Upper lobe of right lung (tissue), 1 donor: ENCODE results near the gene FAM76A. TPM values are rescaled to one million over a fixed set of nuclear protein-coding genes. Genes with fewer than 3 reads are reported as not detected.

ENCODE experiments used
- ATAC-seq: fragments of 200-7000 bp; cut with Tn5 transposase; one replicate; pipeline ENCODE4 v1.9.1; 2020; ENCODE audit warnings: mild to moderate bottlenecking, moderate library complexity
- DNase-seq: peaks from one replicate; pipeline ENCODE4 v3.0.0-alpha.2; 2020
- H3K27ac ChIP-seq: fragments of 200-600 bp; one replicate; pipeline ENCODE4 v1.8.0; 2022
- H3K27me3 ChIP-seq: fragments of 200-600 bp; one replicate; pipeline ENCODE4 v1.8.0; 2022; ENCODE audit warnings: mild to moderate bottlenecking
- H3K36me3 ChIP-seq: fragments of 200-600 bp; one replicate; pipeline ENCODE4 v1.8.0; 2022
- H3K4me1 ChIP-seq: fragments of 200-600 bp; one replicate; pipeline ENCODE4 v1.8.0; 2022
- H3K4me3 ChIP-seq: fragments of 200-600 bp; one replicate; pipeline ENCODE4 v1.8.0; 2022; ENCODE audit warnings: mild to moderate bottlenecking
- H3K9me3 ChIP-seq: fragments of 200-600 bp; one replicate; pipeline ENCODE4 v1.8.0; 2022
- intact Hi-C: fragments of 100-400 bp; cut with DNase I; formaldehyde crosslinking; loops from one replicate; pipeline ENCODE4 v1.11.0; 2022
- total RNA-seq: library from RNA; stranded (reverse); fragmentation: NEBNext Ultra II Directional; extraction: Animal tissue kit (Norgen Biotek cat#: 25700); gene quantifications from one replicate; pipeline ENCODE4 v1.2.1, GENCODE V29; 2021
- TF ChIP-seq, protein P1 (sequence below): fragments of 200-600 bp; IDR thresholded peaks from one replicate; pipeline ENCODE4 v1.8.0; 2022; ENCODE audit warnings: antibody characterized with exemption
- donor health status: DM: no; HTN: yes; CAD: no; lungs with severe emphysema.

FAM76A gene
- total RNA-seq, 1 donor from 2014 or later = 23.3 TPM

DNA sequence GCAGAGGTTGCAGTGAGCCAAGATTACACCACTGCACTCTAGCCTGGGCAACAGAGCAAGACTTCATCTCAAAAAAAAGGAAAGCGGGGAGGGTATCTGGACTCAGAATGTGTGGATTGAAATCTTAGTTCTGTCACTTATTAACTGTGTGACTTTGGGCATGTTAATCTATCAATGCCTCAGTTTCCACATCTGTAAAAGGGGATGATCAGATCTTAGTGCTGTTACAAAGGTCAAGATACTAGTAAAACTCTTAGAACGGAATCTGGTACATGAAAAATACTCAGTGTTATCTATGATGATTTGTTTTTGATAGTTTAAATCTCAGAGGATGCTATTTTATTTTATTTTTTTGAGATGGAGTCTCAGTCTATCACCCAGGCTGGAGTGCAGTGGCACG is 10.5 kb downstream of the FAM76A start:
- TF ChIP-seq, protein P1, sequence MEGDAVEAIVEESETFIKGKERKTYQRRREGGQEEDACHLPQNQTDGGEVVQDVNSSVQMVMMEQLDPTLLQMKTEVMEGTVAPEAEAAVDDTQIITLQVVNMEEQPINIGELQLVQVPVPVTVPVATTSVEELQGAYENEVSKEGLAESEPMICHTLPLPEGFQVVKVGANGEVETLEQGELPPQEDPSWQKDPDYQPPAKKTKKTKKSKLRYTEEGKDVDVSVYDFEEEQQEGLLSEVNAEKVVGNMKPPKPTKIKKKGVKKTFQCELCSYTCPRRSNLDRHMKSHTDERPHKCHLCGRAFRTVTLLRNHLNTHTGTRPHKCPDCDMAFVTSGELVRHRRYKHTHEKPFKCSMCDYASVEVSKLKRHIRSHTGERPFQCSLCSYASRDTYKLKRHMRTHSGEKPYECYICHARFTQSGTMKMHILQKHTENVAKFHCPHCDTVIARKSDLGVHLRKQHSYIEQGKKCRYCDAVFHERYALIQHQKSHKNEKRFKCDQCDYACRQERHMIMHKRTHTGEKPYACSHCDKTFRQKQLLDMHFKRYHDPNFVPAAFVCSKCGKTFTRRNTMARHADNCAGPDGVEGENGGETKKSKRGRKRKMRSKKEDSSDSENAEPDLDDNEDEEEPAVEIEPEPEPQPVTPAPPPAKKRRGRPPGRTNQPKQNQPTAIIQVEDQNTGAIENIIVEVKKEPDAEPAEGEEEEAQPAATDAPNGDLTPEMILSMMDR = no peak
- Histone ChIP-seq H3K27ac (no peak overlapping the region), H3K4me1 (no peaks in the 10 kb centered on the region), H3K4me3 (no peak overlapping the region), H3K36me3 (peaks cover 88% of the 10 kb centered on the region), H3K27me3 (no peaks in the 10 kb centered on the region), H3K9me3 (no peaks in the 10 kb centered on the region)
- DNase-seq (no peak), ATAC-seq (no peak)
- intact Hi-C loops = no loop called here

DNA sequence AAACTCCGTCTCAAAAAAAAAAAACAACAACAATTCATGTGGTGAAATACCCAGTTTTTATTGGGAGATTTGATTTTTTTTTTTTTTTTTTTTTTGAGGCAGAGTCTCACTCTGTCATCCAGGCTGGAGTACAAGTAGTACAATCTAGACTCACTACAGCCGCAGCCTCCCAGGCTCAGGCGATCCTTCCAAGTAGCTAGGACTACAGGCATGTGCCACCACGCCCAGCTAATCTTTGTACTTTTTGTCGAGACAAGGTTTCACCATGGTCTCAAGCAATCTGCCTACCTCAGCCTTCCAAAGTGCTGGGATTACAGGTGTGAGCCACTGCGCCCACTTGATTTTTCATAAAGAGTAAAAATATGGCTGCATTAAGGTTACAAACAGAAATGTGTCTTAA is 15.4 kb downstream of the FAM76A start:
- intact Hi-C loops = no loop called here
- TF ChIP-seq, protein P1 = no peak
- Histone ChIP-seq H3K36me3 (peaks cover 67% of the 10 kb centered on the region), H3K27me3 (no peaks in the 10 kb centered on the region), H3K4me1 (no peaks in the 10 kb centered on the region), H3K4me3 (no peak overlapping the region), H3K27ac (no peak overlapping the region), H3K9me3 (no peaks in the 10 kb centered on the region)
- ATAC-seq (no peak), DNase-seq (no peak)

GRCh38 chr1:27744556-27744955 is 18.8 kb downstream of the FAM76A start:
- no peak overlapping the region for H3K27ac ChIP-seq
- H3K27me3 ChIP-seq = no peaks in the 10 kb centered on the region
- ATAC-seq = no peak
- TF ChIP-seq, protein P1 = no peak
- H3K4me1 ChIP-seq = no peaks in the 10 kb centered on the region
- intact Hi-C loops = no loop called here
- H3K36me3 ChIP-seq = peaks cover 56% of the 10 kb centered on the region
- no peaks in the 10 kb centered on the region for H3K9me3 ChIP-seq
- H3K4me3 ChIP-seq = no peak overlapping the region
- no peak for DNase-seq

DNA sequence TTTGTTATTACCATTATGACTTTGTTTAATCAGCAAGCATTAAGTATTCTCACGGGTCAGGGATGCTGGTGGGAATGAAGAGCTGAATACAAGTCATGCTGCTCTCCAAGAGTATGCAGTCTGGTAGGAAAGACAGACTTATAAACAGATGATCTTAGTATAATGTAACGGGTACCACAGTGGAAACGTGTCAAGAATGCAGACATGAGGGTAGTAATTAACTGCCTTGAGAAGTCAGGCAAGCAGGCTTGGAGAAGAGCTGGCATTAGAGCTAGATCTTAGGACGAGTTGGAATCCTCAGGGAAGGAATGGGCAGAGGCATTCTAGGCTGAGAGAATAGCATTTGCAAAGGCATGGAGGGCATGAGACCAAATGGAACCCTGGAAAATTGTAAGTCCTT is 19.7 kb downstream of the FAM76A start:
- TF ChIP-seq, protein P1 = no peak
- Histone ChIP-seq H3K4me3 (no peak overlapping the region), H3K27ac (no peak overlapping the region), H3K36me3 (peaks cover 59% of the 10 kb centered on the region), H3K9me3 (no peaks in the 10 kb centered on the region), H3K4me1 (no peaks in the 10 kb centered on the region), H3K27me3 (no peaks in the 10 kb centered on the region)
- DNase-seq = no peak
- intact Hi-C loops = no loop called here
- no peak for ATAC-seq

- H3K4me3 ChIP-seq = no peak overlapping the region
- H3K4me1 ChIP-seq = no peaks in the 10 kb centered on the region
- no peaks in the 10 kb centered on the region for H3K9me3 ChIP-seq
- H3K27ac ChIP-seq = peak overlapping the region; percentile 48
- no peak for DNase-seq
- no peak for ATAC-seq
- peaks cover 67% of the 10 kb centered on the region for H3K36me3 ChIP-seq
- TF ChIP-seq, protein P1 = no peak
- intact Hi-C loops = no loop called here
- H3K27me3 ChIP-seq = no peaks in the 10 kb centered on the region
Measured at GRCh38 chr1:27752360-27752759, 26.6 kb downstream of the FAM76A start.

DNA sequence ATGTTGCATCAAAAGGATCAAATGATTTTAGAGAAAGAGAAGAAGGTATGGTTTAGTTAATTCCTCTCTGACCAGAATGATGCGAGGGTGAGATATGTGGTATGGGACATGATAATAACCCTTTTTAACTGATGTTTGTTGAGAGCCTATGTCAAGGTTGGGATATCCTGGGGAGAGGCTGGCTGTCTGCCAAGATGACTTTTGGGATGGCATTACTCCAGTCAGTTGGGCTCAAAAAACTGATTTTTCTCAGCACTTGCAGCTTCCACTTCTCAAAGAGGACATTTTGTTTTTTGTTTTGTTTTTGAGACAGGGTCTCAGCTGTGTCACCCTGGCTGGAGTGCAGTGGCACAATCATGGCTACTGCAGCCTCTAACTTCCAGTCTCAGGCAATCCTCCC is 29.5 kb downstream of the FAM76A start:
- TF ChIP-seq, protein P1 = no peak
- intact Hi-C loops = no loop called here
- H3K27ac ChIP-seq = no peak overlapping the region
- ATAC-seq (no peak), DNase-seq (no peak)
- H3K9me3 ChIP-seq = no peaks in the 10 kb centered on the region
- H3K27me3 ChIP-seq = no peaks in the 10 kb centered on the region
- peaks cover 69% of the 10 kb centered on the region for H3K36me3 ChIP-seq
- H3K4me3 ChIP-seq = no peak overlapping the region
- H3K4me1 ChIP-seq = no peaks in the 10 kb centered on the region
